ENCODE data around the gene CLEC4G.

Gene CLEC4G

GRCh38 chr19:7737215-7737614 lies 5.3 kb upstream of the CLEC4G start:
- H3K9me3 ChIP-seq (ENCODE audit: low read length) = no peaks in the 10 kb centered on the region
- no peak overlapping the region for H3K4me3 ChIP-seq (ENCODE audit: low read depth, low read length, poor library complexity, severe bottlenecking)
- no peaks in the 10 kb centered on the region for H3F3A ChIP-seq (ENCODE audit: insufficient read depth, low read length)
- H3K9me2 ChIP-seq (ENCODE audit: low read depth, low read length) = no peaks in the 10 kb centered on the region
- no peak overlapping the region for H3K27ac ChIP-seq (ENCODE audit: low read depth, low read length, poor library complexity, severe bottlenecking)
- no peak overlapping the region for H3K9ac ChIP-seq (ENCODE audit: low read length)
- no peak for TF ChIP-seq EZH2 (IDR thresholded peaks at IDR 0.05; ENCODE audit: borderline replicate concordance, low read length)
- TF ChIP-seq, protein P1, sequence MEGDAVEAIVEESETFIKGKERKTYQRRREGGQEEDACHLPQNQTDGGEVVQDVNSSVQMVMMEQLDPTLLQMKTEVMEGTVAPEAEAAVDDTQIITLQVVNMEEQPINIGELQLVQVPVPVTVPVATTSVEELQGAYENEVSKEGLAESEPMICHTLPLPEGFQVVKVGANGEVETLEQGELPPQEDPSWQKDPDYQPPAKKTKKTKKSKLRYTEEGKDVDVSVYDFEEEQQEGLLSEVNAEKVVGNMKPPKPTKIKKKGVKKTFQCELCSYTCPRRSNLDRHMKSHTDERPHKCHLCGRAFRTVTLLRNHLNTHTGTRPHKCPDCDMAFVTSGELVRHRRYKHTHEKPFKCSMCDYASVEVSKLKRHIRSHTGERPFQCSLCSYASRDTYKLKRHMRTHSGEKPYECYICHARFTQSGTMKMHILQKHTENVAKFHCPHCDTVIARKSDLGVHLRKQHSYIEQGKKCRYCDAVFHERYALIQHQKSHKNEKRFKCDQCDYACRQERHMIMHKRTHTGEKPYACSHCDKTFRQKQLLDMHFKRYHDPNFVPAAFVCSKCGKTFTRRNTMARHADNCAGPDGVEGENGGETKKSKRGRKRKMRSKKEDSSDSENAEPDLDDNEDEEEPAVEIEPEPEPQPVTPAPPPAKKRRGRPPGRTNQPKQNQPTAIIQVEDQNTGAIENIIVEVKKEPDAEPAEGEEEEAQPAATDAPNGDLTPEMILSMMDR (IDR thresholded peaks at IDR 0.05; ENCODE audit: low read length) = no peak
- 0 out of 2 replicates have a peak, but pooled peaks cover 5% of the 10 kb centered on the region for H3K27me3 ChIP-seq (ENCODE audit: insufficient read depth, low read length)
- no peaks in the 10 kb centered on the region for H3K36me3 ChIP-seq (ENCODE audit: insufficient read depth, low read length)
- H4K20me1 ChIP-seq (ENCODE audit: insufficient read depth, low read length) = no peaks in the 10 kb centered on the region
- H3K4me1 ChIP-seq (ENCODE audit: insufficient read depth, low read length, severe bottlenecking) = no peaks in the 10 kb centered on the region
- no peak overlapping the region for H2AFZ ChIP-seq (ENCODE audit: low read length)
- no peak overlapping the region for H3K4me2 ChIP-seq (ENCODE audit: low read length)
- no peaks in the 10 kb centered on the region for H3K79me2 ChIP-seq (ENCODE audit: insufficient read depth, low read length)

GRCh38 chr19:7736148-7736547 lies 4.2 kb upstream of the CLEC4G start:
- no peak overlapping the region for H3K9ac ChIP-seq (ENCODE audit: low read length)
- no peaks in the 10 kb centered on the region for H3K4me1 ChIP-seq (ENCODE audit: insufficient read depth, low read length, severe bottlenecking)
- no peaks in the 10 kb centered on the region for H4K20me1 ChIP-seq (ENCODE audit: insufficient read depth, low read length)
- H3K79me2 ChIP-seq (ENCODE audit: insufficient read depth, low read length) = no peaks in the 10 kb centered on the region
- no peaks in the 10 kb centered on the region for H3K9me3 ChIP-seq (ENCODE audit: low read length)
- no peak overlapping the region for H3K27ac ChIP-seq (ENCODE audit: low read depth, low read length, poor library complexity, severe bottlenecking)
- H3K36me3 ChIP-seq (ENCODE audit: insufficient read depth, low read length) = no peaks in the 10 kb centered on the region
- TF ChIP-seq, protein P1 (IDR thresholded peaks at IDR 0.05; ENCODE audit: low read length) = no peak
- TF ChIP-seq EZH2 (IDR thresholded peaks at IDR 0.05; ENCODE audit: borderline replicate concordance, low read length) = no peak
- H3F3A ChIP-seq (ENCODE audit: insufficient read depth, low read length) = no peaks in the 10 kb centered on the region
- 0 out of 2 replicates have a peak, but pooled peaks cover 8% of the 10 kb centered on the region for H3K27me3 ChIP-seq (ENCODE audit: insufficient read depth, low read length)
- no peak overlapping the region for H3K4me3 ChIP-seq (ENCODE audit: low read depth, low read length, poor library complexity, severe bottlenecking)
- no peak overlapping the region for H2AFZ ChIP-seq (ENCODE audit: low read length)
- no peak overlapping the region for H3K4me2 ChIP-seq (ENCODE audit: low read length)
- H3K9me2 ChIP-seq (ENCODE audit: low read depth, low read length) = no peaks in the 10 kb centered on the region

DNA sequence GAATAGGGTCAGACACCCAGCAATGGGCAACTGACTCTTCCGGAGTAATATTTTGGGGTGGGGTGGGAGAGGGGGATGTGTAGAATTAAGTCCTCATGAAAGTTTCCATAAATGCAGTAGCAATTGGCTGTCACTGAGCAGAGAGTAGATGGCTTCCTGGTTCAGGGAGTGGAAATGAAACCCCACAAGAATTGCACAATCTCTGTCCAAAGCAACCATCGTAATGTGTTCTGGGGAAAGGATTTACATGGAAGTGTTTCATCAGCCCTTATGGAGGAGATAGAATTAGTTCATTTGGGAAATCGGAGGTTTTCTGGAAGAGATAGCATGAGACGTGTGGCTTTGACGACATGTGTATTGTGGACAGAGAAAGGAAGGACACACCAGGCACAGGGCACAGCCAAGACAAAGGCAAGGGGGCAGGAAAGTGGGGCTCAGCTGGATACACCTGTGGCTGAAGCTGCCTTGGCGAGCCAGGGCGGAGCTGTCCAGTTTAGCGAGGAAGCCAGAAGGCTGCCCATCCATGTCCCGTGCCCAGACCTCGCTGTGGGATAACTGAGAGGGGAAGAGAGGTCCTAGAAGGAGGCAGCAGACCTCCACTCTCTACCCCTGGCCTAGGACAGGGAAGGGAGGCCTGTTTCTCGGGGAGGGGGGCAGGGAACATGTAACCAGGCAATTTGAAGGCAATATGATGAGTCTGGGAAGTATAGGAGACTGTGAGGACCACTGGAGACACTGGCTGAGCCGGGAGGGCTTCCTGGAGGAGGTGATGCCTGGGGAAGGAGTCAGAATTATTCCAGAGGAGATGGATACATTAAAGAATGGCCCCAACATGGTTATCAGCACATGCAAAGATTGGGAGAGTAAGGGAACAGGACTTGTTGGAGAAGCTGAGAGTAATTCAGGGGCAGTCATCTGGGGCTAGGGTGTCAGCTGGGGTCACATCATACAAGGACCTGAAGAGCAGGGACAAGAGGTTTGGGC lies 2.6 kb upstream of the CLEC4G start:
- Histone ChIP-seq H3K4me3 (ENCODE audit: low read depth, low read length, poor library complexity, severe bottlenecking) (no peak overlapping the region), H3K27ac (ENCODE audit: low read depth, low read length, poor library complexity, severe bottlenecking) (no peak overlapping the region)
- TF ChIP-seq, protein P1 (IDR thresholded peaks at IDR 0.05; ENCODE audit: low read length) = no peak
- no peak for TF ChIP-seq EZH2 (IDR thresholded peaks at IDR 0.05; ENCODE audit: borderline replicate concordance, low read length)

More for the DNA sequence above, 2.6 kb upstream of the CLEC4G start:
- Histone ChIP-seq H3K9me3 (ENCODE audit: low read length) (no peaks in the 10 kb centered on the region), H3K9ac (ENCODE audit: low read length) (no peak overlapping the region), H3K79me2 (ENCODE audit: insufficient read depth, low read length) (no peaks in the 10 kb centered on the region), H3K9me2 (ENCODE audit: low read depth, low read length) (no peaks in the 10 kb centered on the region), H3K4me1 (ENCODE audit: insufficient read depth, low read length, severe bottlenecking) (no peaks in the 10 kb centered on the region), H3K27me3 (ENCODE audit: insufficient read depth, low read length) (0 out of 2 replicates have a peak, but pooled peaks cover 3% of the 10 kb centered on the region), H2AFZ (ENCODE audit: low read length) (no peak overlapping the region), H3F3A (ENCODE audit: insufficient read depth, low read length) (no peaks in the 10 kb centered on the region), H4K20me1 (ENCODE audit: insufficient read depth, low read length) (no peaks in the 10 kb centered on the region), H3K36me3 (ENCODE audit: insufficient read depth, low read length) (no peaks in the 10 kb centered on the region), H3K4me2 (ENCODE audit: low read length) (no peak overlapping the region)

All from OCI-LY1 (cell line).